Mucosa of rectum (tissue), 2 donors: ENCODE results near the gene SLC50A1.

Experiments
- H3K27ac ChIP-seq, 2 donors: one replicate each; pipeline ENCODE4 v1.7.0; 2013; ENCODE audit warnings: inconsistent platforms in 2 of 2, low read depth in 2 of 2, low read length in 2 of 2
- H3K27me3 ChIP-seq, 2 donors: one replicate each; pipeline ENCODE4 v1.7.0; 2013; ENCODE audit warnings: low read length in 2 of 2; ENCODE audit not compliant: control insufficient read depth in 2 of 2, insufficient read depth in 2 of 2
- H3K36me3 ChIP-seq, 2 donors: one replicate each; pipeline ENCODE4 v1.7.0; 2013; ENCODE audit warnings: low read length in 2 of 2; ENCODE audit not compliant: control insufficient read depth in 2 of 2, insufficient read depth in 2 of 2
- H3K4me1 ChIP-seq, 2 donors: one replicate each; pipeline ENCODE4 v1.7.0; 2013; ENCODE audit warnings: low read length in 2 of 2, mild to moderate bottlenecking in 1 of 2; ENCODE audit not compliant: control insufficient read depth in 2 of 2, insufficient read depth in 2 of 2
- H3K4me3 ChIP-seq, 2 donors: one replicate each; pipeline ENCODE4 v1.7.0; 2013; ENCODE audit warnings: low read length in 2 of 2
- H3K9ac ChIP-seq, 2 donors: one replicate each; pipeline ENCODE4 v1.7.0; 2013; ENCODE audit warnings: low read length in 2 of 2, low read depth in 1 of 2, mild to moderate bottlenecking in 1 of 2
- H3K9me3 ChIP-seq, 2 donors: one replicate each; pipeline ENCODE4 v1.7.0; 2013; ENCODE audit warnings: low read length in 2 of 2; ENCODE audit not compliant: control insufficient read depth in 2 of 2
- donor health status: healthy.
- donor health status: Normal muscosa, but diverticular disease.

Gene SLC50A1

GRCh38 chr1:155183775-155184221, 48.1 kb downstream of the SLC50A1 start:
- no peak overlapping the region for H3K4me3 ChIP-seq
- H3K27ac ChIP-seq = no peak overlapping the region
- H3K9me3 ChIP-seq = no peaks in the 10 kb centered on the region
- H3K36me3 ChIP-seq = peaks cover 0 to 2% of the 10 kb centered on the region in 2 donors
- H3K27me3 ChIP-seq = no peaks in the 10 kb centered on the region
- peaks cover 34 to 39% of the 10 kb centered on the region in 2 donors for H3K4me1 ChIP-seq
- H3K9ac ChIP-seq = no peak overlapping the region

DNA sequence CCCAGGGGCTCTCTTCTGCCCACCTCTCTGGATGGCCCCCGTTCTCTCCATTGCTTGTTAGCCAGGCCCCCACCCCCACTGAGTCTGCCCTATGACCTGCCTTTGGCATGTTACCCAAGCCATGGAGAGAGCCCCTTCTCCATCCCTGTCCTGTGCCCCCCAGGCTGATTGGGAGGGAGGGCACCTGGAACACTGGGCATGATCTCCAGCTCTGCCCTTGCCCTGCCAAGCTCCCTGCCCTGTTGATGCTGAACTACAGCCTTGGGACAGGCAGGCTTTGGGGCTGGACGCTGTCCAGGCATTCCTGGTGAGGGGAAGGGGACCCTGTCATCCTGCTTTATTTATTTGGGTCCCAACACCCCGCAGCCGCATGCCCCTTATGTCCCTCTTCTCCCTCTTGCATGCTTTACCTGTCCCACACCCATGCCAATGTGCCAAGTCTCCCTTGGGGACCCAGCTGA, 48.7 kb downstream of the SLC50A1 start:
- no peaks in the 10 kb centered on the region for H3K9me3 ChIP-seq
- H3K4me3 ChIP-seq = no peak overlapping the region
- peaks cover 34 to 37% of the 10 kb centered on the region in 2 donors for H3K4me1 ChIP-seq
- peak overlapping the region; percentile 77 to 79 for H3K27ac ChIP-seq
- no peaks in the 10 kb centered on the region for H3K27me3 ChIP-seq
- H3K36me3 ChIP-seq = peaks cover 0 to 2% of the 10 kb centered on the region in 2 donors
- H3K9ac ChIP-seq = peak overlapping the region in 1 of 2 donors; percentile 45

DNA sequence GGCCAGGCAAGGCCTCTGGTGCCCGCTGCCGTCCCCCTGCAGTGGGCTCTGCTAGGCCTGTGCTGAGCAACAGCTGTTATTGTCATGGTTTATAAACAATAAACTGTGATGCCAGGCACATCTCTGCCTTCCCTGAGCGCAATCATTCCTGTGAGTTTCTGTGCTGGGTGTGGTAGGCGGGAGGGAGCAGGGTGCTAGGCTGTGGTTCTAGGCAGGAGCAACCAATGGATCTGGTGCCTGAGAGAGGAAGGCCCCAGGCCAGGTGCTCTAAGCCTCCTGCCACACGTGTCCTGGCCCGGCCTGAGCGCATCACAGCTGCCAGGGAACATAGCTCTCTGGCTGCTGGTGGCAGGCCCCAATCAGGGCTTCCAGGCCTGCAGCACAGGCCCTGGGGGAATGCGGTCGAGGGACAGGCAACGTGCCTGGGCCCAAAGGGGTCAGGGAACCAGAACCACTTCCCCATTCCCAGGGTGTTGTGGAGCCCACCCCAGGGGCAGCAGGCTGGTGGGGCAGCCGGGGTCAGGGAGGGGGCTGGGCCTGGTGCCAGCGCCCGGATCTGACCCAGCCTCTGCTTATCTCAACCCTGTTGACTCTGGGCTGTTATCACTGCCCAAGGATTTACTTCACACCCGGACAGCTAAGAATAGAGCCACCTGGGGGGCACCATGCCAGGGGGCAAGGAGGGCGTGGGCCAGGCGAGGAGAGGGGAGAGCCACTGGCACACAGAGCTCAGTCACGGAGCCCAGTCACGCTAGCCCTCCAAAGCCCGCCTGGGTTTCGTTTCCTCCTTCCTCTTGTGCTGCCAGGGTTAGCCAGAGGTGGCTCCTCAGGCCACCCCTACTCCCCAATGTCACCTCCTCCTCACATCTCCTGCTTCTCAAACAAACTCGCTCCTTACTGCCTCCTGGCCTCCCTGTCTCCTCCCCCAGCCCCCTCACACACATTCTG, 49.5 kb downstream of the SLC50A1 start:
- H3K4me3 ChIP-seq = no peak overlapping the region
- H3K27ac ChIP-seq = peak overlapping the region; percentile 77 to 79
- H3K9ac ChIP-seq = peak overlapping the region; percentile 24 to 54
- peaks cover 0 to 2% of the 10 kb centered on the region in 2 donors for H3K36me3 ChIP-seq
- H3K27me3 ChIP-seq = no peaks in the 10 kb centered on the region
- H3K4me1 ChIP-seq = peaks cover 34 to 37% of the 10 kb centered on the region in 2 donors
- H3K9me3 ChIP-seq = no peaks in the 10 kb centered on the region

- Histone ChIP-seq H3K27me3 (no peaks in the 10 kb centered on the region), H3K9ac (peak overlapping the region in 1 of 2 donors; percentile 54), H3K4me1 (peaks cover 34 to 37% of the 10 kb centered on the region in 2 donors), H3K9me3 (no peaks in the 10 kb centered on the region), H3K4me3 (no peak overlapping the region), H3K27ac (peak overlapping the region; percentile 77 to 79), H3K36me3 (peaks cover 0 to 2% of the 10 kb centered on the region in 2 donors)
Measured at GRCh38 chr1:155185783-155186066, 50.1 kb downstream of the SLC50A1 start.

DNA sequence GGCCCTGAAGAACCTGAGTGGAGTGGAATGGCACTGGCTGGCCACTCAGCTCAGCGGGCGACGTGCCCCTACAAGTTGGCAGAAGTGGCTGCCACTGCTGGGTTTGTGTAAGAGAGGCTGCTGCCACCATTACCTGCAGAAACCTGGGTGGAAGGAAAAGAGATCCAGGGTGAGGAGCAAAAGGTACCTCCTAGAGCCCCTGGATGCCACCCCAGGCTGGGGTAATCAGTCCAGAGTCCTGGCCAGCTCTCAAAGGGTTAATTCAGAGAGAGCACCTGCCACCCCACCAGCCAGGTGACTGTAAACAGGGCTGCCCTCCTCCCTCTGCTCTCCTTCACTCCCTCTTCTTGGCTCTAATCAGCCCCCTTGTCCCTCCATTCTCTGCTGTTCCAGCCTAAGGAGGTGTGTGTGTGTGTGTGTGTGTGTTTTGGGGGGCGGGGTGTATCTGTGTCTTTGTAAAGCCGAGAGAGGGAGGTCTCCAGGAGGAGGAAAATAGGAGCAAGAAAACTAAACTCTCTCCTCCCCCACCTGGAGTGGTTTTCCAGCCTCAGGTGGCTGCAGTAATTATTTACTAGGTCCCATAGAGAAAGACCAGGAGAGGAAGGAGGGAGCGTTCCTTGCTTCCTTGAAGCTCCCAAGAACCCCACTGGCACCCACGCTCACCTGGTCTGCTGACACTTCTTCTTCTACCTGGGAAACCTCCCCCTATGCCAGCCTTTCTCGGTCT, 50.6 kb downstream of the SLC50A1 start:
- H3K4me1 ChIP-seq = peaks cover 34 to 37% of the 10 kb centered on the region in 2 donors
- peak overlapping the region; percentile 77 to 79 for H3K27ac ChIP-seq
- H3K9ac ChIP-seq = peak overlapping the region; percentile 38 to 54
- no peaks in the 10 kb centered on the region for H3K9me3 ChIP-seq
- H3K27me3 ChIP-seq = no peaks in the 10 kb centered on the region
- H3K4me3 ChIP-seq = no peak overlapping the region
- H3K36me3 ChIP-seq = peaks cover 0 to 2% of the 10 kb centered on the region in 2 donors

GRCh38 chr1:155186794-155187455, 51.3 kb downstream of the SLC50A1 start:
- Histone ChIP-seq H3K36me3 (peaks cover 0 to 2% of the 10 kb centered on the region in 2 donors), H3K9me3 (no peaks in the 10 kb centered on the region), H3K27me3 (no peaks in the 10 kb centered on the region), H3K4me3 (no peak overlapping the region), H3K9ac (peak overlapping the region in 1 of 2 donors; percentile 54), H3K4me1 (peaks cover 31 to 37% of the 10 kb centered on the region in 2 donors), H3K27ac (peak overlapping the region; percentile 77 to 79)

GRCh38 chr1:155187456-155187891, 51.8 kb downstream of the SLC50A1 start:
- H3K4me1 ChIP-seq = peaks cover 33 to 39% of the 10 kb centered on the region in 2 donors
- H3K9ac ChIP-seq = peak overlapping the region in 1 of 2 donors; percentile 54
- H3K36me3 ChIP-seq = peaks cover 0 to 2% of the 10 kb centered on the region in 2 donors
- peak overlapping the region; percentile 77 to 79 for H3K27ac ChIP-seq
- H3K9me3 ChIP-seq = no peaks in the 10 kb centered on the region
- H3K27me3 ChIP-seq = no peaks in the 10 kb centered on the region
- H3K4me3 ChIP-seq = no peak overlapping the region

GRCh38 chr1:155188268-155188667, 52.6 kb downstream of the SLC50A1 start:
- H3K27ac ChIP-seq = no peak overlapping the region
- no peaks in the 10 kb centered on the region for H3K27me3 ChIP-seq
- H3K9me3 ChIP-seq = no peaks in the 10 kb centered on the region
- peaks cover 0 to 2% of the 10 kb centered on the region in 2 donors for H3K36me3 ChIP-seq
- peaks cover 39 to 44% of the 10 kb centered on the region in 2 donors for H3K4me1 ChIP-seq
- H3K9ac ChIP-seq = peak overlapping the region in 1 of 2 donors; percentile 57
- no peak overlapping the region for H3K4me3 ChIP-seq
